ENCODE results near the gene CORO1C. TPM values are rescaled to one million over a fixed set of nuclear protein-coding genes. Genes with fewer than 3 reads are reported as not detected.
A peak's percentile ranks its signal among the peaks of the same experiment; 100 is the strongest.
"Not testable (repeated sequence)": the region's sequence is repeated elsewhere in the genome, so short reads cannot be mapped to it uniquely, and the experiment has no call there.

Gene CORO1C
- polyA plus RNA-seq, 3 donors from 2014 or later: 31.8 to 80.0 (median 32.1) TPM

- Mint-ChIP-seq H3K36me3 (peaks cover 0 to 9% (median 0%) of the 10 kb centered on the region in 3 donors), H3K4me3 (no peak overlapping the region), H3K27me3 (ENCODE audit: low read depth in 3 of 3) (peaks cover 4 to 18% (median 5%) of the 10 kb centered on the region in 3 donors), H3K9me3 (no peaks in the 10 kb centered on the region), H3K4me1 (peaks cover 29 to 34% of the 10 kb centered on the region in 2 donors), H3K27ac (peak overlapping the region in 4 of 6 donors; percentile 5 to 80 (median 45))
- DNase-seq: no peak
These were observed 92.1 kb downstream of the CORO1C start for GRCh38 chr12:108638997-108639822.

DNA sequence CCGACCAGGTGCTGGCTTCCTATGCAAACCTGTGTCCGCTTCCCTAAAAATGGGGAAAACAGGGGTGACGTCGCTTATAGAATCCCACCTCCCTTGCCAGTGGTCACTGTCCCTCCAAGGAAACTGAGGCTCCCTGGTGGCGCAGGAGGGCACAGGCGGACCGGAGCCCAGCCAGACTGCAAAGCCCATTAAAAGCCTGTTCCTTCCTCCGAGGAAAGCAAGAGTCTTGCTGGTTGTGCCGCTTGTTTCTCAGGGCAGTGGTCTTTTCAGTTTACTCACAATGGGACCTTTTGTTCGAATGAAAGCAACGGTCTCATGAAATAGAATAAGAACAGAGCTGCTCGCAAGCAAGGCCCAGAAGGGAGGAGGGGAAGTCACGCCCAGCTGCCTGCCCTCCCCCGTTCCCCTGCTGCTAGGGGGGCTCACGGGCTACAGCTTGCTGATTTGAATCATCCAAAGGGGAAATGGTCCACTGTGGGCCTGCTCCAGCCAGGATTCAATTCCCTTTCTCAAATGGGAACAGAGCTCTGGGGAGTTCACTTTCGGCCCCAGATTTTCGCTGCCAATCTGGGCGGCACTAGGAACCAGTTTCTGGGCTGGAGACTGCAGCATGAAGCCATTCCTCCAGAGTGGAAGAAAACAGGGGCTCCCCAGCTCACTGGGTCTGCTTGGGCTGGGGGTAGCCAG is 93.0 kb downstream of the CORO1C start:
- H3K4me3 Mint-ChIP-seq: no peak overlapping the region
- H3K36me3 Mint-ChIP-seq: peaks cover 0 to 9% (median 0%) of the 10 kb centered on the region in 3 donors
- no peak overlapping the region for H3K27ac Mint-ChIP-seq
- no peak for DNase-seq
- H3K9me3 Mint-ChIP-seq: no peaks in the 10 kb centered on the region
- peaks cover 12 to 27% (median 13%) of the 10 kb centered on the region in 3 donors for H3K27me3 Mint-ChIP-seq (ENCODE audit: low read depth in 3 of 3)
- peaks cover 38 to 42% of the 10 kb centered on the region in 2 donors for H3K4me1 Mint-ChIP-seq

DNA sequence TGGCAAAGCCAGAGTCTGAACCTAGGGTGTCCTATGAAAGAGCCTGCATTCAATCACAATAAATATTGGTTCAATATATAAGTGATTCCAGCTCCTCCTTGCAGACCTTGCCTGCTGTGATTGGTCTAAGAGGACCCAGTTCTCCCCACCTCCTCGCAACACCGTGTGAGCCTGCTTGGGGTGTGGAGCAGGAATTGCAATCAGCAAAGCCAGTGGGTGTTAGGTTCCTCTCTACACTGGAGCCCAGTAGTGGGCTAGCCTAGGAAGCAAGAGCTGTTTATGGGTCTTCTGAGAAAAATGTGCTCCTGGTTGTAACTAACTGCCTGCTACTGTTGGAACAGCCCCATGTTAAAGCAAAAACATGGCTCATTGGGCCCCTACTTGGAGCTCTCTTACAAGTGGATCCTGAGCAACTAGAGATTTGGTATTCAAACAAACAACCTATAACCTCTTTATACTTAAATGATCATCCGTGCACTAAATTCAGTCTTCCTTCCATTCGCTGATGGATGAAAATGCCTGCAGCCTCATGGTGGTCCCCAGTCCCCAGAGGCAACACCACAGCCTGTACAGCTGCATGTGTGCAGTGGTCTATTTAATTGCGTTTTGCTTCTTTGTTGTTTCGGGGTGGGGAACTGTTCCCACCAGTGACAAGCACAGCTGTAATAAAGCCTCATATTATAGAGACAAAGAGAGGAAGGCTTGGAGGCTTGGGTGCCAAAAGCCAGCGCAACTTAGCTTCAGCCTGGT is 93.9 kb downstream of the CORO1C start:
- H3K27ac Mint-ChIP-seq: peak overlapping the region in 3 of 6 donors; percentile 40 to 75 (median 59)
- no peak for DNase-seq
- H3K27me3 Mint-ChIP-seq (ENCODE audit: low read depth in 3 of 3): peaks cover 16 to 35% (median 20%) of the 10 kb centered on the region in 3 donors
- no peaks in the 10 kb centered on the region for H3K9me3 Mint-ChIP-seq
- peaks cover 0 to 9% (median 0%) of the 10 kb centered on the region in 3 donors for H3K36me3 Mint-ChIP-seq
- peaks cover 44 to 49% of the 10 kb centered on the region in 2 donors for H3K4me1 Mint-ChIP-seq
- H3K4me3 Mint-ChIP-seq: no peak overlapping the region

- Mint-ChIP-seq H3K4me3 (peak overlapping the region; percentile 93 to 99 (median 96)), H3K4me1 (peaks cover 55 to 60% of the 10 kb centered on the region in 2 donors)
- DNase-seq: peak in 1 of 3 donors; percentile 6
These were observed 95.1 kb downstream of the CORO1C start for GRCh38 chr12:108635997-108636808.

DNA sequence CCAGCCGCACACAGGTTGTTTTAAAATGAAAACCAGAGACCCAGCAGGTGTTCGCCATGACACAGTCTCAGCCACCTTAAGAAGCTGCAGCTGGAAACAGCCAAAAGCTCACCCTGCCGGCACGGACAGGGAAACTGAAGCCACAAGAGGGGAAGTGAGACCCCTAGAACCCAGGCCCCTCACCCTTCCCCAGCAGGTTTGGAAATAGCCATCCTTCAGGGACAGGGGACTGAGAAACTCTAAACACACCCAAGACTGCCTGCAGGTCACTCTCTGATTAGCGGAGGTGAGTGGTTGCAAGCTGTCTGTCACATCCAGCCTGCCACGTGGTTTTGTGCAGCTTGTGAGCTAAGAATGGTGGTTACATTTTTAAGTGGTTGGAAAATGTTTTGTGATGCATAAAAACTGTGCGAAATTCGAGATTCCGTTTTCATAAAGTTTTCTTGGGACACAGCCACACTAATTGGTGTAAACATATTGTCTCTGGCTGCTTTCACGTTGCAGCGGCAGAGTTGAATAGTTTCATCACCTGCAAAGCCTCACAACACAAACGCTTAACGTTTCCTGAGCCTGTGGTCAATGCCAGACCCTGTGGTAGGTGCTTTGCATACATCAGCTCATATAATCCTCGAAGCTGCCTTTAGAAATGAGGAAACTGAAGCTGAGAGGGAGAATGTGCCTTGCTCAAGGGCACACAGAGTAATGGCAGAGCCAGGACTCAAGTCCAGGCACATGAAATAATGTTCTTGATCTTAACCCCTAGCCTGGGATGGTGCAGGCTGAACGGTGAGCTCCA is 95.9 kb downstream of the CORO1C start:
- Mint-ChIP-seq H3K27ac (peak overlapping the region; percentile 98 to 100 (median 99)), H3K9me3 (no peaks in the 10 kb centered on the region), H3K4me1 (peaks cover 63 to 69% of the 10 kb centered on the region in 2 donors), H3K27me3 (ENCODE audit: low read depth in 3 of 3) (peaks cover 31 to 53% (median 37%) of the 10 kb centered on the region in 3 donors), H3K36me3 (peaks cover 4 to 10% (median 9%) of the 10 kb centered on the region in 3 donors), H3K4me3 (peak overlapping the region; percentile 93 to 99 (median 96))
- DNase-seq: peak; percentile 81 to 84 (median 82)

More at GRCh38 chr12:108635997-108636808, 95.1 kb downstream of the CORO1C start:
- Mint-ChIP-seq H3K27ac (peak overlapping the region; percentile 98 to 100 (median 99)), H3K27me3 (ENCODE audit: low read depth in 3 of 3) (peaks cover 25 to 45% (median 31%) of the 10 kb centered on the region in 3 donors), H3K36me3 (peaks cover 0 to 5% (median 5%) of the 10 kb centered on the region in 3 donors), H3K9me3 (no peaks in the 10 kb centered on the region)

- peaks cover 31 to 54% (median 39%) of the 10 kb centered on the region in 3 donors for H3K27me3 Mint-ChIP-seq (ENCODE audit: low read depth in 3 of 3)
- peaks cover 7 to 10% (median 10%) of the 10 kb centered on the region in 3 donors for H3K36me3 Mint-ChIP-seq
- peak; percentile 52 to 62 (median 57) for DNase-seq
- H3K4me3 Mint-ChIP-seq: peak overlapping the region; percentile 93 to 99 (median 96)
- no peaks in the 10 kb centered on the region for H3K9me3 Mint-ChIP-seq
- peak overlapping the region; percentile 98 to 100 (median 99) for H3K27ac Mint-ChIP-seq
- peaks cover 73 to 79% of the 10 kb centered on the region in 2 donors for H3K4me1 Mint-ChIP-seq
These were observed 97.0 kb downstream of the CORO1C start for GRCh38 chr12:108634341-108634751.

DNA sequence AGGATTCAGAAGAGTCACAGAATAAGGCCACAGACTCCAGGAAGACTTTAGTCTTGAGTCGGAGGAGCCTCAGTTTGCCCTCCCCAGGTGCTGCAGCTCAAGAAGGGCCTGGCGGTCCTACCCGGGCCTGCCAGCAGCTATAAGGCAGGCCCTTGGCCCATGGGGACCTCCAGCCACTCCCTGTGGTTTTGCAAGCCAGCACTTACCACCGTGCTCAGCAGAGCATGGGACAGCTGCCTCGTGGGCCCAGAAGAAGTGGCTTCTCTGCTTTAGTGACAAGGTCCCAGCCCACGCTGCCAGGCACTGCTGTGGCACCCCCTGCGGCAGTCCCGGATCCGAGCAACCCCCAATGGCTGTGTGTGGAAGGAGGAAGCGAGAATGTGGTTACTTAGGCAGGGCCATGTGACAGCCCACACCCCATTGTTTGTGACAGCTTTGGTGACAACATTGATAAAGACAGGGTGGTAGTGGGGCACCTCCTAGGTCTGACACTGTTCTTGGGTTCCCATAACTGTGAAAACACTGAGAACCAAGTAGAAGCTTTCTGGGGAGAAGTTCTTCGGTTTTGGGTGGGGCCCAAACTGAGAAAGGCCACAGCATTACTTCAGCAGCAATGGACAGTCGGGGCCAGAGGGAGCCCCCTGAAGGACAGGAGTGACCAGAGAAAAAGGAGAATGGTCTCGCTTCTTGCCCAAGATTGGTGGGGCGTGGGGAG is 97.6 kb downstream of the CORO1C start, which contains the start of gene SELPLG:
Gene SELPLG, minus strand, starts transcription at position 361 of the 715 bp plus-strand sequence. CDS start 9,587 bp downstream, outside the sequence.
- Mint-ChIP-seq H3K4me3 (peak within 1 kb of the TSS; percentile 93 to 99 (median 96)), H3K27ac (peak within 1 kb of the TSS; percentile 98 to 100 (median 99)), H3K36me3 (peaks cover 4 to 13% (median 10%) of the 10 kb centered on the region in 3 donors), H3K4me1 (peaks cover 78 to 86% of the 10 kb centered on the region in 2 donors), H3K27me3 (ENCODE audit: low read depth in 3 of 3) (peaks cover 31 to 54% (median 39%) of the 10 kb centered on the region in 3 donors), H3K9me3 (no peaks in the 10 kb centered on the region)
- peak; percentile 95 to 97 (median 95) for DNase-seq

DNA sequence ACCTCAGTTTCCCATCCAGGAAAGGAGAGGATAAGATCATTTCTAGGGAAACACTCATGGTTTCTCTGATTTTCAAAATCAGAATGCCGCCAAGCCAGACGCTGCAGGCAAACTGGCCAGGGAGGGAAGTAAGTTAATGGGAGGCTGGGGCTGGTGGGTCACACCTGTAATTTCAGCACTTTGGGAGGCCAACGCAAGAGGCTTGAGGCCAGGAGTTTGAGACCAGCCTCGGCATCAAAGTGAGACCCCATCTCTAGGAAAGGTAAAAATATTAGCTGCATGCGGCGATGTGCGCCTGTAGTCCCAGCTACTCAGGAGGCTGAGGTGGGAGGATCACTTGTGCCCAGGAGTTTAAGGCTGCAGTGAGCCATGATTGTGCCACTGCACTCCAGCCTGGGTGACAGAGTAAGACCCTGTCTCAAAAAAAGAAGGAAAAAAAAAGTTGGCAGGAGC is 98.2 kb downstream of the CORO1C start:
- Mint-ChIP-seq H3K4me3 (peak overlapping the region; percentile 93 to 99 (median 96)), H3K9me3 (no peaks in the 10 kb centered on the region), H3K36me3 (peaks cover 8 to 19% (median 13%) of the 10 kb centered on the region in 3 donors), H3K4me1 (peaks cover 84 to 91% of the 10 kb centered on the region in 2 donors), H3K27me3 (ENCODE audit: low read depth in 3 of 3) (peaks cover 35 to 54% (median 43%) of the 10 kb centered on the region in 3 donors), H3K27ac (peak overlapping the region; percentile 98 to 100 (median 99))
- no peak for DNase-seq

DNA sequence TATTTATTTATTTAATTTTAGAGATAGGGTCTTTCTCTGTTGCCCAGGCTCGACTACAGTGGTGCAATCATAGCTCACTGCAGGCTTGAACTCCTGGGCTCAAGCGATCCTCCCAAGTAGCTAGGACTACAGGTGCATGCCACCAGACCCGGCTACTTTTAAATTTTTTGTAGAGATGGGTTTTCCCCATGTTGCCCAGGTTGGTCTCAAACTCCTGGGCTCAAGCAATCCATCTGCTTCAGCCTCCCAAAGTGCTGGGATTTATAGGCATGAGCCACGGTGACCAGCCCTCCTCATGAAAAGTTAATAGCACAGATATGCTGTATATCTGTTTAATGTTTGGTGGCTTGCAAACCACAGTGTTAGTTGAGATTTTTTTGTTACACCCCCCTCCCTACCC is 100.1 kb downstream of the CORO1C start:
- not testable (repeated sequence) for DNase-seq, H3K9me3 Mint-ChIP-seq
- Mint-ChIP-seq H3K4me3 (peak overlapping the region; percentile 93 to 99 (median 96)), H3K36me3 (peaks cover 8 to 26% (median 14%) of the 10 kb centered on the region in 3 donors), H3K4me1 (peaks cover 90 to 93% of the 10 kb centered on the region in 2 donors), H3K27me3 (ENCODE audit: low read depth in 3 of 3) (peaks cover 32 to 54% (median 43%) of the 10 kb centered on the region in 3 donors), H3K27ac (peak overlapping the region; percentile 98 to 100 (median 99))

GRCh38 chr12:108630481-108631207 is 100.7 kb downstream of the CORO1C start:
- H3K4me1 Mint-ChIP-seq: peaks cover 89 to 93% of the 10 kb centered on the region in 2 donors
- DNase-seq: peak; percentile 78
- no peaks in the 10 kb centered on the region for H3K9me3 Mint-ChIP-seq
- H3K4me3 Mint-ChIP-seq: peak overlapping the region; percentile 93 to 99 (median 96)
- peak overlapping the region; percentile 98 to 100 (median 99) for H3K27ac Mint-ChIP-seq
- peaks cover 32 to 54% (median 43%) of the 10 kb centered on the region in 3 donors for H3K27me3 Mint-ChIP-seq (ENCODE audit: low read depth in 3 of 3)
- peaks cover 10 to 26% (median 16%) of the 10 kb centered on the region in 3 donors for H3K36me3 Mint-ChIP-seq
